LoVo (cell line): ENCODE data around the gene GPR171.
"Not testable (repeated sequence)": the region's sequence is repeated elsewhere in the genome, so short reads cannot be mapped to it uniquely, and the experiment has no call there.

ENCODE experiments used
- DNase-seq: peaks from one replicate; pipeline ENCODE4 v3.0.0-alpha.2; 2016; ENCODE audit warnings: low spot score

GPR171 gene, protein sequence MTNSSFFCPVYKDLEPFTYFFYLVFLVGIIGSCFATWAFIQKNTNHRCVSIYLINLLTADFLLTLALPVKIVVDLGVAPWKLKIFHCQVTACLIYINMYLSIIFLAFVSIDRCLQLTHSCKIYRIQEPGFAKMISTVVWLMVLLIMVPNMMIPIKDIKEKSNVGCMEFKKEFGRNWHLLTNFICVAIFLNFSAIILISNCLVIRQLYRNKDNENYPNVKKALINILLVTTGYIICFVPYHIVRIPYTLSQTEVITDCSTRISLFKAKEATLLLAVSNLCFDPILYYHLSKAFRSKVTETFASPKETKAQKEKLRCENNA

DNA sequence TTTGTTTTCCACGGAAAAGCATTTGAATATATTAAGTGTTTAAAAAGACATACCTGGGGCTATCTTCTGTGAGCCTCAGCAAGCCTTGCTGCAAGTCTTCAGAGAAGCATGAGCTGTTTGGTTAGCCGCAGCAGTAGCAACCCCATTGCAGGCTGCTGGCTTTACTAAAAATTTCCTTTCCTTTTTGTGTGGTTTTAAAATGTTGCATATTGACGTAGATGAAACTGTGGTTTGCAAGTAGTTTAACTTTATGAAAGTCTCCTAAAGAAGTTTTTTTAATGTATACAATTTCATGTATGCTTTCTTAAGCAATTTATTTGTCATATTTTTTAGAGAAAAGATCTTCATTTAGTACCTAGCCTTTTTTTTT is at the start of gene GPR171:
Gene GPR171, minus strand, starts transcription at position 166 of the 370 bp plus-strand sequence. CDS start 3,830 bp downstream, outside the sequence.
- no peak for DNase-seq

DNA sequence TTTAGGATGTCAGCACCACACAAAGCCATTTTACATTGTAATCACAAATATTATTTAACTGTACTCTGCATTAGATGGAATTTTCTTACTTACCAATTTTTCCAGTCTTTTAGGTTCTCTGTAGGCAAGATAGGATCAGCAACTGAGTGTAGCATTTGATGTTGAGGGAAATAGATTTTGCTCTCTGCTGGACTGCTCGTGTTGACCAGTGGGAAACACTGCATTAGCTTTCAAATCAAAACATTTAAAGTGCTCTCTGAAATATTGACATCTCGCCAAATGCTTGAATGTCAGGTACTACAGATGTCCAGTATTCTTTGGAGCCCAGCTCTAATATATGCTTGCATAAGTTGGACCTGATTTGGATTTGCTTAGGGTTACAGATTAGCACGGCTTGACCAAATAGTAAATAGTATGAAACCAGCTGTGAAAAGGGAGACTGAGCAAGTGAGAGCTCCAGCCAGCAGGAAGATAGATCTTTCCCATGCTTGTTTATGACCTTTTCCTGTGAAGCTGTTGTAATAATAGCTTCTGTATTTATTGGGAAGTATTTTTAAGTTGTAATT is 45.8 kb upstream of the GPR171 start:
- DNase-seq: no peak

DNA sequence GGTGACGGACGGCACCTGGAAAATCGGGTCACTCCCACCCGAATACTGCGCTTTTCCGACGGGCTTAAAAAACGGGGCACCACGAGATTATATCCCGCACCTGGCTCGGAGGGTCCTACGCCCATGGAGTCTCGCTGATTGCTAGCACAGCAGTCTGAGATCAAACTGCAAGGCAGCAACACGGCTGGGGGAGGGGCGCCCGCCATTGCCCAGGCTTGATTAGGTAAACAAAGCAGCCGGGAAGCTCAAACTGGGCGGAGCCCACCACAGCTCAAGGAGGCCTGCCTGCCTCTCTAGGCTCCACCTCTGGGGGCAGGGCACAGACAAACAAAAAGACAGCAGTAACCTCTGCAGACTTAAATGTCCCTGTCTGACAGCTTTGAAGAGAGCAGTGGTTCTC is 39.0 kb upstream of the GPR171 start:
- not testable (repeated sequence) for DNase-seq

- DNase-seq: no peak
These were observed 33.7 kb upstream of the GPR171 start for GRCh38 chr3:151236736-151237135.

GRCh38 chr3:151236316-151236715 is 33.3 kb upstream of the GPR171 start:
- DNase-seq: no peak

- no peak for DNase-seq
These were observed 31.8 kb upstream of the GPR171 start for GRCh38 chr3:151234825-151235224.

DNA sequence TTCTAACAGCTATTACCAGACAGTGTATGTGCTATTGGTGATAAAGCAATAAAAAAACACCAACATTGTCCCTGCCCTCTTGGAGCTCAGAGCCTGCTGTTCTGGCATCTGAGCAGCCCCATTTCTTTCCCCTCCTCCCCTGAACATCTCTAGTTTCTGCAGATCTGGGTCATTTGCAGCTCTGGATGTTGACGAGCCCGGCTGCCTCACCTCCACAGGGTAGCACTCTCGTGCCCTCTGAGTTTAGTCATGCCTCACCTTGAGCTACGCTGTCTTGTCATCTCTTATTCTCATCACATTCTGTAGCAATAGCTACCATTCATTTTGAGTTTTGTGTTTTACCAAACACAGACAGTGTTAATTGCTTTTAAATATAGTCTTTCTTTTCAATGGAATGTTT is 30.0 kb upstream of the GPR171 start:
- DNase-seq: no peak

DNA sequence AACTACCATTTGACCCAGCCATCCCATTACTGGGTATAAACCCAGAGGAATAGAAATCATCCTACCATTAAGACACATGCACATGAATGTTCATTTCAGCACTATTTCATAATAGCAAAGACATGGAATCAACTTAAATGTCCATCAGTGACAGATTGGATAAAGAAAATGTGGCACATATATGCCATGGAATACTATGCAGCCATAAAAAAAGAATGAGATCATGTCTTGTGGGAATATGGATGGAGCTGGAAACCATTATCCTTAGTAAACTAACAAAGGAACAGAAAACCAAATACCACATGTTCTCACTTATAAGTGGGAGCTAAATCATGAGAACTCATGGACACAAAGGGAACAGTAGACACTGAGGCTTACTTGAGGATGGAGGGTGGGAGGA is 29.4 kb upstream of the GPR171 start:
- DNase-seq: not testable (repeated sequence)

DNA sequence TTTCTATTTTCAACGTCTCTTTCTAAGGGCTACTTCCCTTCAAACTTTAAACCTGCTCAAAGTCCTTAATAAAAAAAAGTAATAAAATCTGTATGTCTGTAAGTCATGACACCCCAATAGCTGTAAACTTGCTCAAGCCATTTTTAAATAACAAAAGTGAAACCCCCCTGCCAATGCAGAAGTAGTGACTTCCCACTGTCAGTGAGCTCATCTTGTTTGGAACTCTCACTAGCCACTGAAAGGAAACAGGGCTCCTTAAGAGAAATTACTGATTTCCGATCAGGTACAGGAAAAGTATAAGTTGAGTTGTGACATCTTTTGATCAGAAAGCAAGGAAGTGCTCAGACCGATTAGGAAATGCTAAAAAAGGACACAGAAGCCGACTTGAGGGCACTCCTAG is 27.6 kb upstream of the GPR171 start:
- DNase-seq: no peak

- no peak for DNase-seq
These were observed 25.6 kb upstream of the GPR171 start for GRCh38 chr3:151228666-151229040.

DNA sequence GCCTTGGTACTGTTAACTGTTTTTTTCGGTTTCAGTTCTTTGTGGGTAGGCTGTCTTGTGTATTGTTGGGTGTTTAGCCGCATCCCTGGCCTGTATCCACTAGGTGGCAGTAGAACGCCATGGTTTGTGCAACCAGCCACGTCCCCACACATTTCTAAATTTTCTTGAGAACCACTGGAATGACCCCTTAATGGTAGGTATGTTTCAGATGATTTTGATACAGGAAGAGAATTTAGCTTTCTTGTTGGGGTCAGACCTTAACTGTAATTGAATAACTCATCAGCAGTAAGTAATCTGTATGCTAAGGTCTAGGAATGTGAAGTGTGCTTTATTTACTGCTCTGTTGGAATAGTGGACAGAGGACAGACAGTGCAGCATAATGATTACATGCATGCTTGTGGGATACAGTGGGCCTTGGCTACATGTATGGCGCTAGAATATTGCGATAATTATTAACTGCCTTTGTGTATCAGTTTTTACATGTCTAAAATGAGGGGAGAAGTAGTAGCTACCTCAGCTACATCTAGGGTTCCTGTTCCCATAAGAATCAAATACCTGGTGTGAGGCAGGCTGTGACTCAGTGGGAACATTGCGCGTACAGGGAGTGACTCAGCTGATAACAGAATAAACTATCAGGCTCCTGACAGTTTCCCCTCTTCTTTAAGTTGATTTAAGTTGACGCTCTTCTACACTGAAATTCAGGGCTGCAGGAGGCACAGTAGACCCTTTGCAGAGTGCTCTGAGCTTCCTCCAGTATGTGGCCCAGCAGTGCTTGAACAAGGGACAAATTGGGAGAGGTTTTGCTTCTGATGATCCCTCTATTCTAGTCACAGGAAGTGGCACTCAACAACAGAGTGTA is 25.0 kb upstream of the GPR171 start:
- peak; percentile 66 for DNase-seq

DNA sequence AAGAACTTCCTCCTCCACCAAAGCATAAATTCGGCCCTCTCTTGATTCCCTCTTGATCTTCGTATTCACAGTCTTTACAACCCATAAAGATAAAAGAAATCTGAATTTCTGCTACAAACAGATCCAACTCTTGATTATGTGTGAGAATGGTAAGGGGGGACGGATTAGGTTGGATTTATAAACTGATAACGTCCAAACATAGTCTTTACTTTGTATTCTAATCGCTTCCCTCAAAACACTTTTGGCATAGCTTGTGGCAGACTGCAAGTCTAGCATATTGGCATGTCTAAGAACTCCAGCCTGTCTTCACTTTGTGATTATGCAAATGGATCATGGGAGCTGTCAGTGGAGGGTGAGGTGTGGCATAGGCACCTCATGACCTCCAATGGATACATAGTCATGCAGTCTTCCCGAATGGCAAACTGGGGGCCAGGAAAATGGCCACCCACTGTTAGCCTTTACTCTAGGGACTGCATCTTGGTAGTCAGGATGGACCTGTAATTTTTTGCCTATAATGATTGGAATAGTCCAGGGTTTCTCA is 24.3 kb upstream of the GPR171 start:
- DNase-seq: no peak

- no peak for DNase-seq
These were observed 23.8 kb upstream of the GPR171 start for GRCh38 chr3:151226825-151227224.

GRCh38 chr3:151226088-151226563 is 23.1 kb upstream of the GPR171 start:
- peak; percentile 7 for DNase-seq

- DNase-seq: no peak
These were observed 22.3 kb upstream of the GPR171 start for GRCh38 chr3:151225040-151225975.

GRCh38 chr3:151224268-151224866 is 21.4 kb upstream of the GPR171 start:
- no peak for DNase-seq

GRCh38 chr3:151219056-151219455 is 16.0 kb upstream of the GPR171 start:
- DNase-seq: no peak

DNA sequence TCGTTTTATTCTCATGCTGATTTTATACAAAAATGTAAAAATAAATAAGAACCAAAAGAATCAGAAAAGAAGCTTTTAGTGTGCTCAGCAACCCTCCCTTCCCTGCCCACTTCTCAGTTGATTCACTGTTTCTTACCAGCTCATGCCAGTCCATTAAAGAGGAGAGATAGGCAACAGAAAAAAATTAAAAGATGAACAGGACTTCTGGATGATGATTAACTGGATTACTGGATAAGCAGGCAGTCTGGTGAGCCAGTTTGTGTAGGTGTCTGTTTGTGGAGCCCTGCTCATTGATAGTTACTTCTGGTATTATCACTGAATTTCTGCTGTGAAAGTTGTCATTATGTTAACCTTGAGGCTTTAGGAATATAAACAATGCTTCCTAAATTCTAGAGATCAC is 15.1 kb upstream of the GPR171 start:
- no peak for DNase-seq

DNA sequence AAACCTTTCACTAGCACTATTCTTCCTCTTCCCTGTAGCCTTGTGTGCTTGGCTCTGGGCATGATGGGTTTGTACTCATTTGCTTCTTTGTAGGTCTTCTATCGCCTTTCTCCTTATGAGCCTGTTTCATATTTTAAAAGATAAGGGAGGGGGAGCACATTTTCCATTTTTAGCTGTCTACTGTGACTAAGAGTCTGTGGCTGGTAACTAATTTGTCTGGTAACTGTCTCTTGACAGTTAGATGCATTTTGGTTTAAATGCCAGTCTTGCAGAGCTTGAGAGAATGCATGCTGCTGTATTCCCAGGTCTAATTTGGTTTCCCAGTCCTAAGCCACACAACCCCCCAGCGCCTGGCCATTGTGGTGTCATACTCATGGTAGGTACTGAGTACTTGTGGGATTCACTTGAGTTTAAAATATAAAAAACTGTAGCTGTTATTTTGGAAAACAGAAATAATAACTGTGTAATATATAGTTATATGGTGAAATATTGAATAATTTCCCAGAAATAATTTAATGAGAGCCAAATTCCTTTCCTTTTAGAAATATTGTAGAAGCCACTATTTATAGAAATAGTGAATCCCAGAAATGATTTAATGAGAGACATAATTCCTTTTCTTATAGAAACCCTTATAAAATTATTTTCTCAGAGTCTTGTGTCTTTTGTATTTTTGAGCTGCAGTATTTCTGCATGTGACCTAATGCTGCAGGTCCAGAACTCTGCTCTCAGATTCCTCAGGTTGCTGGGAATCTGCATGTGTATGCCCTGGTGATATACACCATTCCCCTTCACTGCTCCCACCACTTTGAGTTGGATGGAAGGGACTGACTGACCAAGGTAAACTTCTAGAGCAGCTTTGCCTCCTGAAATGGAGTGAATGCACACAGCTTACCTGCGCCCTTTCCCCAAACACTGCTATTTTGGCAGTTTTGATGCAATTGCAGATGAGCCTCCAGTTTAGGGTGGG is 13.9 kb upstream of the GPR171 start:
- no peak for DNase-seq

- DNase-seq: no peak
These were observed 11.4 kb upstream of the GPR171 start for GRCh38 chr3:151214459-151214858.
